ENCODE data around the gene MOB3C.
"Not testable (repeated sequence)": the region's sequence is repeated elsewhere in the genome, so short reads cannot be mapped to it uniquely, and the experiment has no call there.

Gene MOB3C

GRCh38 chr1:46651152-46651551 is 34.5 kb upstream of the MOB3C start:
- H3K36me3 ChIP-seq (ENCODE audit: control insufficient read depth, insufficient read depth, low read length); H3K27me3 ChIP-seq (ENCODE audit: control insufficient read depth, insufficient read depth, low read length); H3K9ac ChIP-seq (ENCODE audit: low read length); H3K4me1 ChIP-seq (ENCODE audit: control insufficient read depth, insufficient read depth, low read length); H3K9me3 ChIP-seq (ENCODE audit: control insufficient read depth, low read length); H3K4me3 ChIP-seq (ENCODE audit: low read length): not testable (repeated sequence)

- no peak overlapping the region for H3K4me3 ChIP-seq (ENCODE audit: low read length)
- H3K9me3 ChIP-seq (ENCODE audit: control insufficient read depth, low read length) = no peaks in the 10 kb centered on the region
- no peaks in the 10 kb centered on the region for H3K36me3 ChIP-seq (ENCODE audit: control insufficient read depth, insufficient read depth, low read length)
- H3K27me3 ChIP-seq (ENCODE audit: control insufficient read depth, insufficient read depth, low read length) = no peaks in the 10 kb centered on the region
- no peaks in the 10 kb centered on the region for H3K4me1 ChIP-seq (ENCODE audit: control insufficient read depth, insufficient read depth, low read length)
- no peak overlapping the region for H3K9ac ChIP-seq (ENCODE audit: low read length)
Observed at GRCh38 chr1:46650491-46650890, 33.9 kb upstream of the MOB3C start.

GRCh38 chr1:46649764-46650163 is 33.2 kb upstream of the MOB3C start:
- Histone ChIP-seq H3K9me3 (ENCODE audit: control insufficient read depth, low read length) (no peaks in the 10 kb centered on the region), H3K4me1 (ENCODE audit: control insufficient read depth, insufficient read depth, low read length) (no peaks in the 10 kb centered on the region), H3K4me3 (ENCODE audit: low read length) (no peak overlapping the region), H3K27me3 (ENCODE audit: control insufficient read depth, insufficient read depth, low read length) (no peaks in the 10 kb centered on the region), H3K9ac (ENCODE audit: low read length) (no peak overlapping the region), H3K36me3 (ENCODE audit: control insufficient read depth, insufficient read depth, low read length) (no peaks in the 10 kb centered on the region)

- Histone ChIP-seq H3K4me1 (ENCODE audit: control insufficient read depth, insufficient read depth, low read length) (no peaks in the 10 kb centered on the region), H3K4me3 (ENCODE audit: low read length) (no peak overlapping the region), H3K9ac (ENCODE audit: low read length) (no peak overlapping the region), H3K27me3 (ENCODE audit: control insufficient read depth, insufficient read depth, low read length) (no peaks in the 10 kb centered on the region), H3K36me3 (ENCODE audit: control insufficient read depth, insufficient read depth, low read length) (no peaks in the 10 kb centered on the region), H3K9me3 (ENCODE audit: control insufficient read depth, low read length) (no peaks in the 10 kb centered on the region)
Observed at GRCh38 chr1:46647611-46648010, 31.0 kb upstream of the MOB3C start.

- Histone ChIP-seq H3K4me3 (ENCODE audit: low read length) (no peak overlapping the region), H3K36me3 (ENCODE audit: control insufficient read depth, insufficient read depth, low read length) (no peaks in the 10 kb centered on the region), H3K4me1 (ENCODE audit: control insufficient read depth, insufficient read depth, low read length) (no peaks in the 10 kb centered on the region), H3K9ac (ENCODE audit: low read length) (no peak overlapping the region), H3K9me3 (ENCODE audit: control insufficient read depth, low read length) (no peaks in the 10 kb centered on the region), H3K27me3 (ENCODE audit: control insufficient read depth, insufficient read depth, low read length) (no peaks in the 10 kb centered on the region)
Observed at GRCh38 chr1:46646844-46647243, 30.2 kb upstream of the MOB3C start.

- Histone ChIP-seq H3K4me1 (ENCODE audit: control insufficient read depth, insufficient read depth, low read length) (no peaks in the 10 kb centered on the region), H3K9ac (ENCODE audit: low read length) (no peak overlapping the region), H3K4me3 (ENCODE audit: low read length) (no peak overlapping the region), H3K9me3 (ENCODE audit: control insufficient read depth, low read length) (no peaks in the 10 kb centered on the region), H3K36me3 (ENCODE audit: control insufficient read depth, insufficient read depth, low read length) (no peaks in the 10 kb centered on the region), H3K27me3 (ENCODE audit: control insufficient read depth, insufficient read depth, low read length) (no peaks in the 10 kb centered on the region)
Observed at GRCh38 chr1:46646331-46646730, 29.7 kb upstream of the MOB3C start.

- no peaks in the 10 kb centered on the region for H3K27me3 ChIP-seq (ENCODE audit: control insufficient read depth, insufficient read depth, low read length)
- no peaks in the 10 kb centered on the region for H3K9me3 ChIP-seq (ENCODE audit: control insufficient read depth, low read length)
- no peak overlapping the region for H3K9ac ChIP-seq (ENCODE audit: low read length)
- H3K36me3 ChIP-seq (ENCODE audit: control insufficient read depth, insufficient read depth, low read length) = no peaks in the 10 kb centered on the region
- no peak overlapping the region for H3K4me3 ChIP-seq (ENCODE audit: low read length)
- H3K4me1 ChIP-seq (ENCODE audit: control insufficient read depth, insufficient read depth, low read length) = no peaks in the 10 kb centered on the region
Observed at GRCh38 chr1:46645815-46646214, 29.2 kb upstream of the MOB3C start.

GRCh38 chr1:46643368-46643775 is 26.8 kb upstream of the MOB3C start:
- Histone ChIP-seq H3K4me1 (ENCODE audit: control insufficient read depth, insufficient read depth, low read length) (peaks cover 5% of the 10 kb centered on the region), H3K9ac (ENCODE audit: low read length) (no peak overlapping the region), H3K36me3 (ENCODE audit: control insufficient read depth, insufficient read depth, low read length) (no peaks in the 10 kb centered on the region), H3K27me3 (ENCODE audit: control insufficient read depth, insufficient read depth, low read length) (no peaks in the 10 kb centered on the region), H3K4me3 (ENCODE audit: low read length) (no peak overlapping the region), H3K9me3 (ENCODE audit: control insufficient read depth, low read length) (no peaks in the 10 kb centered on the region)

GRCh38 chr1:46642115-46642680 is 25.6 kb upstream of the MOB3C start:
- Histone ChIP-seq H3K36me3 (ENCODE audit: control insufficient read depth, insufficient read depth, low read length) (no peaks in the 10 kb centered on the region), H3K4me1 (ENCODE audit: control insufficient read depth, insufficient read depth, low read length) (peaks cover 5% of the 10 kb centered on the region), H3K27me3 (ENCODE audit: control insufficient read depth, insufficient read depth, low read length) (no peaks in the 10 kb centered on the region), H3K9me3 (ENCODE audit: control insufficient read depth, low read length) (no peaks in the 10 kb centered on the region), H3K4me3 (ENCODE audit: low read length) (no peak overlapping the region), H3K9ac (ENCODE audit: low read length) (no peak overlapping the region)

- H3K4me3 ChIP-seq (ENCODE audit: low read length) = no peak overlapping the region
- H3K9me3 ChIP-seq (ENCODE audit: control insufficient read depth, low read length) = no peaks in the 10 kb centered on the region
- H3K9ac ChIP-seq (ENCODE audit: low read length) = no peak overlapping the region
- no peaks in the 10 kb centered on the region for H3K36me3 ChIP-seq (ENCODE audit: control insufficient read depth, insufficient read depth, low read length)
- no peaks in the 10 kb centered on the region for H3K27me3 ChIP-seq (ENCODE audit: control insufficient read depth, insufficient read depth, low read length)
- H3K4me1 ChIP-seq (ENCODE audit: control insufficient read depth, insufficient read depth, low read length) = peaks cover 5% of the 10 kb centered on the region
Observed at GRCh38 chr1:46639547-46639946, 22.9 kb upstream of the MOB3C start.

GRCh38 chr1:46638921-46639320 is 22.3 kb upstream of the MOB3C start:
- H3K4me3 ChIP-seq (ENCODE audit: low read length) = no peak overlapping the region
- no peaks in the 10 kb centered on the region for H3K36me3 ChIP-seq (ENCODE audit: control insufficient read depth, insufficient read depth, low read length)
- peaks cover 5% of the 10 kb centered on the region for H3K4me1 ChIP-seq (ENCODE audit: control insufficient read depth, insufficient read depth, low read length)

GRCh38 chr1:46637444-46638083 is 21.0 kb upstream of the MOB3C start:
- Histone ChIP-seq H3K4me1 (ENCODE audit: control insufficient read depth, insufficient read depth, low read length) (peaks cover 5% of the 10 kb centered on the region), H3K9me3 (ENCODE audit: control insufficient read depth, low read length) (no peaks in the 10 kb centered on the region), H3K36me3 (ENCODE audit: control insufficient read depth, insufficient read depth, low read length) (no peaks in the 10 kb centered on the region), H3K9ac (ENCODE audit: low read length) (no peak overlapping the region), H3K4me3 (ENCODE audit: low read length) (no peak overlapping the region), H3K27me3 (ENCODE audit: control insufficient read depth, insufficient read depth, low read length) (no peaks in the 10 kb centered on the region)

More at GRCh38 chr1:46638921-46639320, 22.3 kb upstream of the MOB3C start:
- Histone ChIP-seq H3K9me3 (ENCODE audit: control insufficient read depth, low read length) (no peaks in the 10 kb centered on the region), H3K27me3 (ENCODE audit: control insufficient read depth, insufficient read depth, low read length) (no peaks in the 10 kb centered on the region), H3K9ac (ENCODE audit: low read length) (no peak overlapping the region)

GRCh38 chr1:46635205-46635604 is 18.6 kb upstream of the MOB3C start:
- H3K4me3 ChIP-seq (ENCODE audit: low read length) = no peak overlapping the region
- peaks cover 5% of the 10 kb centered on the region for H3K36me3 ChIP-seq (ENCODE audit: control insufficient read depth, insufficient read depth, low read length)
- no peaks in the 10 kb centered on the region for H3K9me3 ChIP-seq (ENCODE audit: control insufficient read depth, low read length)
- no peaks in the 10 kb centered on the region for H3K27me3 ChIP-seq (ENCODE audit: control insufficient read depth, insufficient read depth, low read length)
- peaks cover 5% of the 10 kb centered on the region for H3K4me1 ChIP-seq (ENCODE audit: control insufficient read depth, insufficient read depth, low read length)
- no peak overlapping the region for H3K9ac ChIP-seq (ENCODE audit: low read length)

Measured in mucosa of stomach (tissue), 1 donor.